ENCODE data around the gene ARID4B. TPM values are rescaled to one million over a fixed set of nuclear protein-coding genes. Genes with fewer than 3 reads are reported as not detected.

The ARID4B gene
- total and polyA plus RNA-seq, 2 of the 13 experiments (the other 11 are each of a cell fraction or from before 2014, with no cell fraction given): 9.7 to 24.6 TPM

- intact Hi-C loops (cut with micrococcal nuclease; ENCODE audit: unreplicated experiment) (loop anchor here (5.0 kb wide), 1 partner anchor 38 kb away; the partner anchor contains the start of gene RBM34), in situ Hi-C loops (cut with HindIII; ENCODE audit: extremely low pct_ligation_motif_present, low pct_unique_long_range_greater_than_20kb) (no loop called here)
- Histone ChIP-seq H3K4me1 (ENCODE audit: insufficient read depth, low read length) (peaks cover 68% of the 10 kb centered on the region), H2AFZ (ENCODE audit: low read length) (no peak overlapping the region), H3K4me2 (ENCODE audit: low read depth, low read length) (peak overlapping the region; percentile 81), H3K9me3 (ENCODE audit: low read length) (no peaks in the 10 kb centered on the region), H3K27ac (ENCODE audit: extremely low read length, insufficient read depth, low read length) (no peak overlapping the region), H3K36me3 (replicated peaks in 1 of 2; ENCODE audit: control insufficient read depth in 1 of 2, insufficient read depth in 2 of 2, low read length in 2 of 2) (peaks cover 6 to 48% of the 10 kb centered on the region in 2 experiments), H3K79me2 (ENCODE audit: insufficient read depth, low read length) (peaks cover 90% of the 10 kb centered on the region), H3K27me3 (ENCODE audit: control insufficient read depth in 1 of 2, insufficient read depth in 2 of 2, low read length in 2 of 2) (no peaks in the 10 kb centered on the region; a peak in 1 of 5 replicates), H3K4me3 (replicated peaks in 1 of 3; ENCODE audit: insufficient read depth in 1 of 3, low read depth in 2 of 3, low read length in 3 of 3) (peak overlapping the region; percentile 12 to 51 (median 47); a peak in 4 of 6 replicates), H3K9ac (ENCODE audit: insufficient read depth, low read depth, low read length) (peak overlapping the region; percentile 32; the same call in 1 of the 2 replicates), H4K20me1 (ENCODE audit: insufficient read depth, low read length) (peaks cover 75% of the 10 kb centered on the region)
- WGBS (ENCODE audit: low lambda C conversion rate): 95% methylated on average over 1 of the region's 1 CpG
- BruUV-seq (replicated peaks): no TSS peak
- ATAC-seq (no peak), DNase-seq (ENCODE audit: low spot score) (no peak), FAIRE-seq (no peak)
- ChIA-PET CTCF (ENCODE audit: low intra/inter-chr PET ratio, low total read pairs) (no interaction called here), POLR2A (interaction anchor here (0.7 kb wide), 1 partner anchor 161 kb away, joined by 3 read pairs; no protein-coding TSS in a partner anchor)
- TF ChIP-seq ZNF138 (CRISPR knock-in tag; IDR thresholded peaks at IDR 0.05; ENCODE audit: low read depth) (no peak), RBFOX2 (IDR thresholded peaks at IDR 0.05; ENCODE audit: low read depth, low read length) (peak; percentile 62; the same call in 1 of the 2 replicates)
These were observed 203.3 kb downstream of the ARID4B start for GRCh38 chr1:235124665-235125064.

GRCh38 chr1:235124111-235124510, 203.9 kb downstream of the ARID4B start:
- peaks cover 6 to 53% of the 10 kb centered on the region in 2 experiments for H3K36me3 ChIP-seq (replicated peaks in 1 of 2; ENCODE audit: control insufficient read depth in 1 of 2, insufficient read depth in 2 of 2, low read length in 2 of 2)
- ChIA-PET CTCF (ENCODE audit: low intra/inter-chr PET ratio, low total read pairs) (no interaction called here), POLR2A (no interaction called here)
- in situ Hi-C loops (cut with HindIII; ENCODE audit: extremely low pct_ligation_motif_present, low pct_unique_long_range_greater_than_20kb): no loop called here
- intact Hi-C loops (cut with micrococcal nuclease; ENCODE audit: unreplicated experiment): no loop called here
- H4K20me1 ChIP-seq (ENCODE audit: insufficient read depth, low read length): peaks cover 79% of the 10 kb centered on the region
- no peak for TF ChIP-seq IRX3 (CRISPR knock-in tag; IDR thresholded peaks at IDR 0.05; ENCODE audit: borderline replicate concordance, low read depth)
- TF ChIP-seq ZNF629 (CRISPR knock-in tag; conservative IDR thresholded peaks at IDR 0.05): peak; percentile 52; the same call in 1 of the 2 replicates
- TF ChIP-seq ZNF121 (CRISPR knock-in tag; IDR thresholded peaks at IDR 0.05): 0 out of 2 replicates have a peak, but pooled peaks have one; percentile 14
- peak; percentile 75 for TF ChIP-seq ZBTB33 (CRISPR knock-in tag; IDR thresholded peaks at IDR 0.05)
- H3K9ac ChIP-seq (ENCODE audit: insufficient read depth, low read depth, low read length): peak overlapping the region; percentile 32; the same call in 1 of the 2 replicates
- H3K4me1 ChIP-seq (ENCODE audit: insufficient read depth, low read length): peaks cover 62% of the 10 kb centered on the region
- no peaks in the 10 kb centered on the region; a peak in 1 of 5 replicates for H3K27me3 ChIP-seq (ENCODE audit: control insufficient read depth in 1 of 2, insufficient read depth in 2 of 2, low read length in 2 of 2)
- peak overlapping the region; percentile 26 to 51 (median 47) for H3K4me3 ChIP-seq (replicated peaks in 1 of 3; ENCODE audit: insufficient read depth in 1 of 3, low read depth in 2 of 3, low read length in 3 of 3)
- FAIRE-seq: no peak
- H2AFZ ChIP-seq (ENCODE audit: low read length): no peak overlapping the region
- BruUV-seq (replicated peaks): no TSS peak
- no peak for DNase-seq (ENCODE audit: low spot score)
- H3K4me2 ChIP-seq (ENCODE audit: low read depth, low read length): peak overlapping the region; percentile 81
- no peaks in the 10 kb centered on the region for H3K9me3 ChIP-seq (ENCODE audit: low read length)
- 97% methylated on average over 9 of the region's 9 CpGs for WGBS (ENCODE audit: low lambda C conversion rate)
- peaks cover 96% of the 10 kb centered on the region for H3K79me2 ChIP-seq (ENCODE audit: insufficient read depth, low read length)
- H3K27ac ChIP-seq (ENCODE audit: extremely low read length, insufficient read depth, low read length): no peak overlapping the region
- no peak for ATAC-seq

Data from HepG2 (cell line).